CD14-positive monocyte (primary cell): ENCODE measurements around the gene PLXNC1. TPM values are rescaled to one million over a fixed set of nuclear protein-coding genes. Genes with fewer than 3 reads are reported as not detected.

Experiments
- DNase-seq, 3 donors: peaks; one replicate each; pipeline ENCODE4 v3.0.0-alpha.2; 2011 to 2022
- H2AFZ ChIP-seq: 2 replicates; pipeline ENCODE4 v1.6.0; 2012; ENCODE audit warnings: mild to moderate bottlenecking, low read depth, low read length, inconsistent platforms; ENCODE audit not compliant: insufficient read depth, poor library complexity, severe bottlenecking
- H3K27ac ChIP-seq, 2 donors: 1 replicate in 1 of 2; 2 replicates in 1 of 2; pipeline ENCODE4 v1.5.1; 2012 to 2013; ENCODE audit warnings: low read length in 2 of 2, control low read depth in 1 of 2, inconsistent platforms in 1 of 2, low read depth in 1 of 2, mild to moderate bottlenecking in 1 of 2
- H3K27me3 ChIP-seq, 2 donors: one replicate each; pipeline versions ENCODE4 v1.6.0 to v1.6.1; 2011 to 2013; ENCODE audit warnings: low read length in 2 of 2; ENCODE audit not compliant: control insufficient read depth in 2 of 2, insufficient read depth in 2 of 2
- H3K36me3 ChIP-seq, 2 donors: replicated peaks in 1 of 2; 1 replicate in 1 of 2; 2 replicates in 1 of 2; pipeline versions ENCODE4 v1.5.1 to v1.6.1; 2012 to 2013; ENCODE audit warnings: low read length in 2 of 2, control low read depth in 1 of 2, inconsistent platforms in 1 of 2, mild to moderate bottlenecking in 1 of 2; ENCODE audit not compliant: insufficient read depth in 2 of 2, control insufficient read depth in 1 of 2
- H3K4me1 ChIP-seq, 2 donors: 1 replicate in 1 of 2; 2 replicates in 1 of 2; pipeline versions ENCODE4 v1.5.1 to v1.6.1; 2012 to 2013; ENCODE audit warnings: low read length in 2 of 2, control low read depth in 1 of 2, inconsistent platforms in 1 of 2, mild to moderate bottlenecking in 1 of 2, moderate library complexity in 1 of 2; ENCODE audit not compliant: insufficient read depth in 2 of 2, control insufficient read depth in 1 of 2
- H3K4me2 ChIP-seq: replicated peaks from 2 replicates; pipeline ENCODE3; 2012; ENCODE audit warnings: low read length, moderate library complexity, mild to moderate bottlenecking; ENCODE audit not compliant: poor library complexity, severe bottlenecking; ENCODE audit errors: extremely low read depth
- H3K4me3 ChIP-seq, 3 experiments: fragments of 200-600 bp in 1 of 3; sonication (generic) in 1 of 3; replicated peaks in 1 of 3; 1 replicate in 2 of 3; 2 replicates in 1 of 3; pipeline ENCODE4 v1.5.1; 2011 to 2013; ENCODE audit warnings: low read length in 3 of 3, mild to moderate bottlenecking in 3 of 3, control low read depth in 2 of 3, low read depth in 2 of 3, inconsistent platforms in 1 of 3, moderate library complexity in 1 of 3
- H3K79me2 ChIP-seq: 2 replicates; pipeline ENCODE4 v1.6.0; 2012; ENCODE audit warnings: mild to moderate bottlenecking, control low read depth, inconsistent platforms, low read length, moderate library complexity; ENCODE audit not compliant: insufficient read depth
- H3K9ac ChIP-seq: 2 replicates; pipeline ENCODE4 v1.6.0; 2017; ENCODE audit warnings: low read length, mild to moderate bottlenecking; ENCODE audit not compliant: insufficient read depth, poor library complexity, severe bottlenecking
- H3K9me3 ChIP-seq, 2 donors: replicated peaks in 1 of 2; 1 replicate in 1 of 2; 2 replicates in 1 of 2; pipeline versions ENCODE4 v1.5.1 to v1.6.1; 2012 to 2013; ENCODE audit warnings: low read length in 2 of 2, control low read depth in 1 of 2; ENCODE audit not compliant: control insufficient read depth in 1 of 2, insufficient read depth in 1 of 2
- H4K20me1 ChIP-seq: 2 replicates; pipeline ENCODE4 v1.6.0; 2012; ENCODE audit warnings: mild to moderate bottlenecking, low read length, control low read depth, moderate library complexity; ENCODE audit not compliant: insufficient read depth
- H3K27ac Mint-ChIP-seq, 7 donors: one replicate each; pipeline ENCODE4 v1.8.0; 2020; ENCODE audit warnings: mild to moderate bottlenecking in 7 of 7, mixed read lengths in 7 of 7, moderate library complexity in 6 of 7, inconsistent platforms in 2 of 7
- H3K27me3 Mint-ChIP-seq, 3 donors: one replicate each; pipeline ENCODE4 v1.8.0; 2021 to 2022; ENCODE audit warnings: low read depth in 3 of 3, mild to moderate bottlenecking in 3 of 3, mixed read lengths in 3 of 3, moderate library complexity in 3 of 3, inconsistent platforms in 1 of 3
- H3K36me3 Mint-ChIP-seq, 2 donors: one replicate each; pipeline ENCODE4 v1.8.0; 2020; ENCODE audit warnings: mixed read lengths in 2 of 2, inconsistent platforms in 1 of 2, mild to moderate bottlenecking in 1 of 2
- H3K4me1 Mint-ChIP-seq: one replicate; pipeline ENCODE4 v1.8.0; 2020; ENCODE audit warnings: mild to moderate bottlenecking, mixed read lengths
- H3K4me3 Mint-ChIP-seq, 2 donors: one replicate each; pipeline ENCODE4 v1.8.0; 2020; ENCODE audit warnings: mild to moderate bottlenecking in 2 of 2, mixed read lengths in 2 of 2, moderate library complexity in 1 of 2
- H3K9me3 Mint-ChIP-seq, 7 donors: one replicate each; pipeline ENCODE4 v1.8.0; 2020 to 2022; ENCODE audit warnings: mixed read lengths in 7 of 7, mild to moderate bottlenecking in 6 of 7, moderate library complexity in 6 of 7, inconsistent platforms in 2 of 7
- CTCF ChIP-seq: fragments of 200-600 bp; IDR thresholded peaks from one replicate; pipeline ENCODE4 v1.8.0; 2022; ENCODE audit warnings: antibody characterized with exemption, mild to moderate bottlenecking
- WGBS: methylation state at CpG from one replicate; pipeline ENCODE4 v1.1.5; 2013; ENCODE audit warnings: missing lambda C conversion rate; ENCODE audit not compliant: insufficient coverage; 5-methylcytosine and 5-hydroxymethylcytosine counted together
- intact Hi-C, 2 donors: fragments of 100-400 bp; cut with micrococcal nuclease; formaldehyde crosslinking; loops; one replicate each; pipeline versions ENCODE4 v1.15.0 to v1.15.1; 2023
- polyA plus RNA-seq, 3 donors: library from polyadenylated mRNA; depleted of rRNA in 1 of 3; unstranded in 2 of 3; stranded (reverse) in 1 of 3; fragments of 300-500 nt in 2 of 3; fragments of >200 nt in 1 of 3; fragmentation: Illumina TruSeq in 2 of 3; gene quantifications; 1 replicate in 2 of 3; 2 replicates in 1 of 3; pipeline ENCODE4 v1.2.3, GENCODE V29; 2012 to 2021

Gene PLXNC1
- polyA plus RNA-seq, 3 donors: 14.3 to 35.2 (median 15.4) TPM

GRCh38 chr12:94207467-94207848, 59.1 kb downstream of the PLXNC1 start:
- Histone ChIP-seq H3K4me3 (peak overlapping the region in 2 of 3 experiments; percentile 61 to 67), H2AFZ (no peak overlapping the region), H3K9me3 (no peaks in the 10 kb centered on the region), H4K20me1 (peaks cover 15% of the 10 kb centered on the region), H3K9ac (peak overlapping the region; percentile 78), H3K36me3 (peaks cover 16 to 44% of the 10 kb centered on the region in 2 donors), H3K4me1 (peaks cover 60 to 61% of the 10 kb centered on the region in 2 donors), H3K79me2 (peaks cover 33% of the 10 kb centered on the region), H3K4me2 (peak overlapping the region; percentile 76), H3K27ac (peak overlapping the region; percentile 91 to 99), H3K27me3 (no peaks in the 10 kb centered on the region)
- H3K4me3 Mint-ChIP-seq: peak overlapping the region in 1 of 2 donors; percentile 79
- no peak for TF ChIP-seq CTCF
- H3K27ac Mint-ChIP-seq: peak overlapping the region; percentile 95 to 100 (median 98)
- H3K36me3 Mint-ChIP-seq: peaks cover 46 to 47% of the 10 kb centered on the region in 2 donors
- WGBS: no CpG with 5 or more reads among the region's 2 CpGs
- H3K4me1 Mint-ChIP-seq: peaks cover 66% of the 10 kb centered on the region
- no peak for DNase-seq
- no peaks in the 10 kb centered on the region for H3K27me3 Mint-ChIP-seq
- intact Hi-C loops: loop anchor here in 1 of 2 donors (5.0 kb wide), 2 partner anchors 35 to 60 kb away; partner anchors contain the start of gene PLXNC1
- peaks cover 0 to 4% (median 1%) of the 10 kb centered on the region in 7 donors for H3K9me3 Mint-ChIP-seq

DNA sequence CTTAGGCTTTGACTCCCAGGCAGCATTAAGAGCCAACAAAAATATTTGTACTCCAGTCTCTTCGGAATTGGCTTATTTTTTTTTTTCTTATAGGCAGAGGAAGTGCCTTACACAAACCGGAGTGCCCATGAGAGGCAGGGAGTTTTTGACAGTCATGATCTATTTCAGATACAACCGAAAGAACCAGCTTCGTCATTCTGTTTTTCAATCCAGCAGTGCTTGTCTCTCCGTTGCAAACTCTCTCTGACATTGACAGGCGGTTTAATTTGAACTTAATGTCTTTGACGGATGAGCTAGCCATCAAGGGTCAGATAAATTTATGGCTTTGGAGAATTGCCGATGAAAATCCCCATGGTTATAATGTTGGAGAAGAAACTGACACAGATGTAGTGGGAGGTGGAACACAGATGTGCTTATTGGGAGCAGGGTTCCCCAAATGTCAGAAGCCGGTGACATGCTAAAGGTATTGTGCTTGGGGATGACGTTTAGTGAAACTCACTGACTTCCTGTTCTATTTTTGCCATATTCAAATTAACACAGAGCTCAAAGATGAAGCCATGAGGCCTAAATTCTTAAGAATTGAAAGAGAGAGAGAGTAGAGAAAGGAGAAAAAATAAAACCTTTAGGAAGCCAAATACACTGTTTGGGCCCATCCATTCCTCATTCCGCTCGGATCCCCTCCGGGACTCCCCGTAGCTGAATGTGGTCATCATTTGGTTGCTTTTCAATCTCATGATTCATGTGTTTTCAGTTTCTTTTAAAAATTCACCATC, 59.7 kb downstream of the PLXNC1 start:
- H3K4me1 ChIP-seq: peaks cover 60 to 61% of the 10 kb centered on the region in 2 donors
- peak overlapping the region; percentile 91 to 99 for H3K27ac ChIP-seq
- peaks cover 16 to 40% of the 10 kb centered on the region in 2 donors for H3K36me3 ChIP-seq
- Mint-ChIP-seq H3K27me3 (no peaks in the 10 kb centered on the region), H3K27ac (peak overlapping the region; percentile 95 to 100 (median 98)), H3K4me1 (peaks cover 60% of the 10 kb centered on the region), H3K9me3 (peaks cover 0 to 5% (median 2%) of the 10 kb centered on the region in 7 donors), H3K4me3 (peak overlapping the region; percentile 56 to 79), H3K36me3 (peaks cover 42 to 46% of the 10 kb centered on the region in 2 donors)
- H4K20me1 ChIP-seq: peaks cover 15% of the 10 kb centered on the region
- peak; percentile 73 to 94 (median 75) for DNase-seq
- peak overlapping the region; percentile 78 for H3K9ac ChIP-seq
- H3K4me2 ChIP-seq: peak overlapping the region; percentile 76
- H3K27me3 ChIP-seq: no peaks in the 10 kb centered on the region
- WGBS: 0% methylated on average over 5 of the region's 14 CpGs
- no peak for TF ChIP-seq CTCF
- intact Hi-C loops: loop anchor here in 1 of 2 donors (5.0 kb wide), 2 partner anchors 36 to 61 kb away; partner anchors contain the start of gene PLXNC1
- H3K79me2 ChIP-seq: peaks cover 33% of the 10 kb centered on the region
- peak overlapping the region; percentile 53 for H2AFZ ChIP-seq
- H3K9me3 ChIP-seq: no peaks in the 10 kb centered on the region
- peak overlapping the region; percentile 26 to 67 (median 61) for H3K4me3 ChIP-seq
